Astrocyte of the cerebellum (primary cell): Measurements from ENCODE around the gene HMOX1.
A peak's percentile ranks its signal among the peaks of the same experiment; 100 is the strongest.
"Not testable (repeated sequence)": the region's sequence is repeated elsewhere in the genome, so short reads cannot be mapped to it uniquely, and the experiment has no call there.

Experiments
- DNase-seq: peaks from one replicate; pipeline ENCODE4 v3.0.0-alpha.2; 2011; ENCODE audit warnings: low read depth
- H3K4me3 ChIP-seq: 2 replicates; pipeline ENCODE4 v1.5.1; 2011; ENCODE audit warnings: mild to moderate bottlenecking, low read depth, low read length, moderate library complexity
- CTCF ChIP-seq: IDR thresholded peaks from 2 replicates; pipeline ENCODE4 v1.5.1; 2012; ENCODE audit warnings: low read length, low read depth, moderate library complexity, mild to moderate bottlenecking; ENCODE audit errors: missing control alignments
- in situ Hi-C: cut with HindIII; loops from 2 replicates; pipeline ENCODE4 v1.10.0; 2017; ENCODE audit warnings: low sequenced_read_pairs

The HMOX1 gene

GRCh38 chr22:35359380-35360065, 21.4 kb upstream of the HMOX1 start:
- in situ Hi-C loops = no loop called here
- no peak overlapping the region for H3K4me3 ChIP-seq
- no peak for DNase-seq
- TF ChIP-seq CTCF = no peak

GRCh38 chr22:35361001-35361558, 19.8 kb upstream of the HMOX1 start:
- in situ Hi-C loops = no loop called here
- no peak for DNase-seq
- no peak for TF ChIP-seq CTCF
- H3K4me3 ChIP-seq = no peak overlapping the region

- in situ Hi-C loops = no loop called here
- no peak for TF ChIP-seq CTCF
- no peak overlapping the region for H3K4me3 ChIP-seq
- DNase-seq = no peak
Observed at GRCh38 chr22:35363566-35364086, 17.3 kb upstream of the HMOX1 start.

GRCh38 chr22:35364230-35364629, 16.7 kb upstream of the HMOX1 start:
- H3K4me3 ChIP-seq, in situ Hi-C loops: not testable (repeated sequence)
- DNase-seq = peak; percentile 32

- no peak for TF ChIP-seq CTCF
- H3K4me3 ChIP-seq = no peak overlapping the region
- in situ Hi-C loops = no loop called here
Observed at GRCh38 chr22:35367331-35367886, 13.5 kb upstream of the HMOX1 start.

GRCh38 chr22:35368386-35368785, 12.5 kb upstream of the HMOX1 start:
- no peak overlapping the region for H3K4me3 ChIP-seq
- in situ Hi-C loops = no loop called here
- DNase-seq = no peak
- no peak for TF ChIP-seq CTCF

More at GRCh38 chr22:35367331-35367886, 13.5 kb upstream of the HMOX1 start:
- no peak for DNase-seq

GRCh38 chr22:35369996-35370395, 10.9 kb upstream of the HMOX1 start:
- no peak for DNase-seq
- in situ Hi-C loops = no loop called here
- TF ChIP-seq CTCF = no peak
- H3K4me3 ChIP-seq = no peak overlapping the region
